Urothelium cell line (cell line): ENCODE results near the gene DNAJB2.
"Not testable (repeated sequence)": the region's sequence is repeated elsewhere in the genome, so short reads cannot be mapped to it uniquely, and the experiment has no call there.

Experiments used
- DNase-seq: peaks from one replicate; pipeline ENCODE4 v3.0.0; 2011; ENCODE audit warnings: low spot score, mixed read lengths
- FAIRE-seq: peaks from 2 replicates; lab custom pipeline; 2011; peaks lifted over from hg19 to GRCh38; lab: Jason Lieb, UNC

Gene DNAJB2

GRCh38 chr2:219254590-219255201 is 24.5 kb upstream of the DNAJB2 start:
- FAIRE-seq, result no peak
- no peak for DNase-seq

- not testable (repeated sequence) for DNase-seq, FAIRE-seq
These were observed 20.2 kb upstream of the DNAJB2 start for GRCh38 chr2:219258942-219259341.

DNA sequence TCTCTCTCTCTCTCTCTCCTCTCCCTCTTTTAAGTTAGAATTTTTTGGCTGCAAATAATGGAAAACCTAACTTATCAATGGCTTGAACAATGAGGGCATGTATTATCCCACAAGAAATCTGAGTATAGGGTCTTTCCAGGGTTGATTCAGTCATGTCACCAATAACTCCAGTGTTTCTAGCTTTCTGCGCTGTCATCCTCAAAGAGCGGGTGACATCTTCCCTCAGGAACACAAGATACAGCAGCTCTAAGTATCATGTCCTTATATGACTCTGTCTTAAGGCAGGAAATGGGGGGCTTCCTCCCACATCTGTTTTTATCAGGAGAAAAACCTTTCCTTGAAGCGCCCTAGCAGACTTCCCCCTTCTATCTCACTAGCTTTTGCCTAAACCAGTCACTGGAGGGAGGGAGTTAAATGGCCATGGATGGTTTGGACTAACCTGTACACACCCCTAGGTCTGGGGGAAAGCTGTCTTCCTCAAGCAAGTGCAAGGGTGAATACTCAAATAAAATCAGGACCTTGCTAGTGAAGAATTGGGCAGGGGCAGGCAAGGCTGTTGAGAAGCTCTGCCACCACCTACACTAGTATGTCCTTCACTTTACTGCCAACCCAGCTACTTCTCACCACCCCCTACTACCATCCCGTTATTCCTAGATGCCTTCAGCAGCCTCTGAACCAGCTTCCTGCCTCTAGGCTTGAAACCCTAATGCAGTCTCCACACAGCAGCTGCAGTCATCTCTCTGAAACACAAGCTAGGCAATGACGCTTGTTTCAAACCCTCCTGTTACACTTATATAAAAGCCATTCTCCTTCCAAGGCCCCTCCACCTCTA is 17.9 kb upstream of the DNAJB2 start:
- FAIRE-seq, result no peak

GRCh38 chr2:219266232-219266631 is 12.9 kb upstream of the DNAJB2 start:
- FAIRE-seq (no peak), DNase-seq (no peak)

More for the DNA sequence above, 17.9 kb upstream of the DNAJB2 start:
- DNase-seq, result no peak

GRCh38 chr2:219266886-219267285 is 12.3 kb upstream of the DNAJB2 start:
- FAIRE-seq (no peak), DNase-seq (no peak)

DNA sequence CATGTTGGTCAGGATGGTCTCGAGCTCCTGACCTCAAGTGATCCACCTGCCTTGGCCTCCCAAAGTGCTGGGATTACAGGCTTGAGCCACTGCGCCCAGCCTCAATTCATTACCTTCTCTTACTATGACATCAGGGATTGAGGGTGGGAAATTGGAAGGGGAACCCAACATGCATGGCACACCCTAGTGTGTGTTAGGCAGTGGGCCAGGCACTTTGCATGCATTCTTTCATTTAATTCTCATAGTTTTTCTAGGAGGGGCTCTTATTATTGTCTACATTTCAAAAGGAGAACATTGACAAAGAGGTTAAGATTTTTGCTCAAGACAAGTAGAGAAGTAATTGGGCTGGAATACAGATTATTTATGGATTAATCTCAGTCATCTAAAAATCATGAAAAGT is 10.9 kb upstream of the DNAJB2 start:
- DNase-seq (no peak), FAIRE-seq (no peak)

GRCh38 chr2:219269362-219270054 is 9.7 kb upstream of the DNAJB2 start:
- no peak for DNase-seq
- FAIRE-seq, result peak; percentile 42

DNA sequence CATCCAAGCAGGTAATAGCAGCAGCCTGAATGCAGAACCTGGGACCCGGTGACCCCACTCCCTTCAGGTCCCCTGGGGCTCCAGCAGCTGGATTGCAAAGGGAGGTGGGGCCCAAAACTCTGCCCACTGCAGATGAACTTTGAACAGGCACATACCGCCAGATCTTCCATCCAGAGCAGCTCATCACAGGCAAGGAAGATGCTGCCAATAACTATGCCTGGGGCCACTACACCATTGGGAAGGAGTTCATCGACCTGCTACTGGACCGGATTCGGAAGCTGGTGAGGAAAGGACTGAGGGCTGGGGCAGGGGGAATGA is 9.2 kb upstream of the DNAJB2 start:
- FAIRE-seq (no peak), DNase-seq (no peak)

- no peak for FAIRE-seq
These were observed 8.1 kb upstream of the DNAJB2 start for GRCh38 chr2:219271021-219271420.

DNA sequence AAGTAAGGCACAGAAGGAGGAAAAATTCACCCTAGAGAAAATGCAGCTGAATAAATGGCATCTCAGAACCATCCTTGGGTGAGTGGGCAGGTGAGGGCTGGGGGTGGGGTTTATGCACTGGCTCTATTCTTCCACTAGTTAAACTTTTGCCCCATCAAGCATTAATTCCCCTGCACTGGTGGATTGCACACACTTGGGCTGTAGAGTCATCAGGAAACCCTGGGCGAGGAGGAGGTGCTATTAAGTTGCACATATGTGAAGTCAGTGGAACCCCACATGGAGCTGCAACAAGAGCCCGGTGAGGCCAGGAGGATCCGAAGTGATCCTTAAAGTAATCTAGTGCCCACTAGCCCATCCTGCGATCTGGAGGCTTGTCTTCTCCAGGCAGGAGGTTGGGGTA is 6.8 kb upstream of the DNAJB2 start:
- FAIRE-seq, result no peak

More at GRCh38 chr2:219271021-219271420, 8.1 kb upstream of the DNAJB2 start:
- DNase-seq, result no peak

GRCh38 chr2:219272995-219273394 is 6.2 kb upstream of the DNAJB2 start:
- no peak for FAIRE-seq
- no peak for DNase-seq

More for the DNA sequence above, 6.8 kb upstream of the DNAJB2 start:
- no peak for DNase-seq

- DNase-seq (peak; percentile 89), FAIRE-seq (no peak)
These were observed 5.2 kb upstream of the DNAJB2 start for GRCh38 chr2:219273937-219274336.

DNA sequence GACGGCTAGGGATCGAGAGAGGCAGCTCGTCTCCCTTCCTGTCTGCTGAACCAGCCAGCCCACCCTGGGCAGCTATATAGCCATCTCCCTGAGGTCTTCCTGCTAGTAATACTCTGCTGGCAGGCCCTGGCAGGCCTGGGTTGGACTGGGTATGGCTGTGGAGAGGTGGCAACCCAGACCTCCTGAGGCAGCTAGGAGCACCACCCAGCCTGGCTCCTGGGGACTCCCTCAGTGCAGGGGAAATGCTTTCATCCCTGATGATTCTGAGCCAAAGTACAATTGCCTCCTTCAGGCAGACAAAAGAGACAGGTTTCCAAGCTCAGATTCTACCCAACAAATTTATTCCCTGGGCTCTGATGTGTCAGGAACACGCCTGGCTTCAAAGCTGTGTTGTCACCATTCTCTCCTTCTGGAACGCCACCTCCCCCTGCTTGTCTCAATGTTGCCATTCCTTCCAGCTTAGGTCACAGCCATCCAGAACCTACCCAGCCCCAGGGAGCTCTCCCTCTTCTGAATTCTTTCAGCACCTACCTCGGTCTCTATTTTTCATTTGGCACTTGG is 4.7 kb upstream of the DNAJB2 start:
- DNase-seq (peak; percentile 88), FAIRE-seq (no peak)

GRCh38 chr2:219277703-219278654 is 1.2 kb upstream of the DNAJB2 start:
- DNase-seq (peak; percentile 77), FAIRE-seq (peak; percentile 48)

DNA sequence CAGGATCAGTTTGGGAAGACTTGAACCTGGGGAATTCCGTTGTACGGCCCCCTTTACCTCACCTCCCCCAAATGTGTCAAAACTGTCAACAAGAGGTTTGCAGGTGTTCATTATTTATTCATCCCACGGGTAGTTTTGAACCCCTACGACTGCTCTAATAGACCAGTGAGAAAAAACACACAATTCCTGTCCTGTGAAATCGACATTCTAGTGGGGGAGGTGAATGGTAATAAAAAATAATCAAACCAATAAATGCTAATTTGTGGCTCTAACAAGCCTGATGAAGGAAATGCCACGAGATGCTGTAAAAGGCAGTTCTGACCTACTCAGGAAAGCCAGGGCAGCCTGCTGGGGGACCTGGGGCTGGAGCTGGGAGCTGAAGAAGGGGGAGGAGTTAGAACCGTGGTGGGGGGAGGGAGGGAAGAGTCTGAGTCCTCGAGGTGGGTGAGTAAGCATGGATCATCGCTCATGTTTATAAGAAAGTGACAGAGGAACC is 463 bp upstream of the DNAJB2 start:
- FAIRE-seq, result no peak

GRCh38 chr2:219279916-219280516 is 850 bp downstream of the DNAJB2 start:
- DNase-seq (no peak), FAIRE-seq (no peak)

More for the DNA sequence above, 463 bp upstream of the DNAJB2 start:
- DNase-seq, result no peak

DNA sequence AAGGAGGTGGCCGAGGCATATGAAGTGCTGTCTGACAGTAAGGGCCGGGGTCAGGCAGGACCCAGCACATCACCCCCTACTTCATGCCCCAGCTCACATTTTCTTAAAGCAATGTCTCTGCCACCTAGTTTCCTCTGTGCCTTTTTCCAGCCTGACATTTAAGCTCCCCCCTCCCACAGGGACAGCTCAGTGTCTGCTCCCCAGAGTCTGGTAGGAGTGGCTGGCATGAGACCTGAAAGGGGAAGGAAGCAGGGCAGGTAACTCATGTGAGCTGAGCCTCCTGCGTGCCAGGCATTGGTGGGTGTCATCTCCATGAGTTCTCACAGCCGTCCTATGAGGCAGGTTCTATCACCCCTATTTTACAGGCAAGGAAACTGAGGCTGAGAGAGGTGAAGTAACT is 1.5 kb downstream of the DNAJB2 start:
- FAIRE-seq, result no peak
- DNase-seq, result no peak

DNA sequence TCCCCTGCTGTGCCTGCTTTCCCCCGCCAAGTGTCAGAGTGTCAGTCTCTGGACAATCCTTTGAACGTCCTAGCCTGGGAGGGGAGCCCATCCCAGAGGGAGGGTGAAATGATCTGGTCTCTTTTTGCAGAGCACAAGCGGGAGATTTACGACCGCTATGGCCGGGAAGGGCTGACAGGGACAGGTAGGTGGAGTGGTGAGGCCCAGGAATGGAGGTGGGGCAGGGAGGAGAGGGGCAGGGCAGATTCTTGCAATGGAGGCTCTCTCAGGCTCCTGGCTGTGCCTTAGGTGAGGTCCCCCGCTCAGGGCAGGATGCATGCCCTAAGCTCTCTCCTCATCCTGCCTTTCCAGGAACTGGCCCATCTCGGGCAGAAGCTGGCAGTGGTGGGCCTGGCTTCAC is 2.4 kb downstream of the DNAJB2 start:
- no peak for FAIRE-seq

GRCh38 chr2:219282375-219282774 is 3.2 kb downstream of the DNAJB2 start:
- DNase-seq (no peak), FAIRE-seq (no peak)

More for the DNA sequence above, 2.4 kb downstream of the DNAJB2 start:
- DNase-seq, result no peak
